Pancreas (tissue), 10 donors: ENCODE results near the gene CD244. TPM values are rescaled to one million over a fixed set of nuclear protein-coding genes. Genes with fewer than 3 reads are reported as not detected.

Source experiments
- ATAC-seq, 4 donors: fragments of 200-7000 bp; cut with Tn5 transposase; one replicate each; pipeline versions ENCODE4 v1.8.0 to v1.9.1; 2020; ENCODE audit warnings: mild to moderate bottlenecking in 4 of 4, moderate library complexity in 4 of 4
- DNase-seq, 6 donors: peaks; one replicate each; pipeline ENCODE4 v3.0.0-alpha.2; 2020
- FAIRE-seq: peaks from 2 replicates; lab custom pipeline; 2012; peaks lifted over from hg19 to GRCh38; lab: Jason Lieb, UNC
- H3K27ac ChIP-seq, 4 donors: fragments of 200-600 bp; sonication (generic); 1 replicate in 3 of 4; 2 replicates in 1 of 4; pipeline versions ENCODE4 v1.5.0 to v1.8.0; 2020
- H3K27me3 ChIP-seq, 4 donors: fragments of 200-600 bp; one replicate each; pipeline ENCODE4 v1.8.0; 2021
- H3K36me3 ChIP-seq, 3 donors: fragments of 200-600 bp; sonication (generic) in 1 of 3; one replicate each; pipeline versions ENCODE4 v1.5.0 to v1.8.0; 2020 to 2021
- H3K4me1 ChIP-seq, 3 donors: fragments of 200-600 bp; one replicate each; pipeline ENCODE4 v1.8.0; 2021
- H3K4me3 ChIP-seq, 4 donors: fragments of 200-600 bp; sonication (generic) in 2 of 4; one replicate each; pipeline versions ENCODE4 v1.5.0 to v1.8.0; 2020 to 2021
- H3K9me3 ChIP-seq, 4 donors: fragments of 200-600 bp; one replicate each; pipeline ENCODE4 v1.8.0; 2021
- CTCF ChIP-seq, 4 donors: fragments of 200-600 bp; sonication (generic) in 3 of 4; IDR thresholded peaks; one replicate each; pipeline versions ENCODE4 v1.5.0 to v1.8.0; 2021; ENCODE audit warnings: antibody characterized with exemption in 4 of 4
- WGBS, 2 donors: extraction: QIAGEN DNeasy Blood & Tissue Kit; methylation state at CpG; one replicate each; pipeline ENCODE4 v1.1.7; 2013; 5-methylcytosine and 5-hydroxymethylcytosine counted together
- intact Hi-C, 3 donors: fragments of 100-400 bp; cut with DNase I; formaldehyde crosslinking; loops; one replicate each; pipeline versions ENCODE4 v1.11.1 to v1.14.2; 2022
- polyA plus RNA-seq, 2 donors: library from polyadenylated mRNA; stranded (reverse); fragments of 200-250 nt; gene quantifications; one replicate each; pipeline ENCODE4 v1.2.3, GENCODE V29; 2013
- total RNA-seq, 6 donors: library from RNA; stranded (reverse); fragmentation: NEBNext Ultra II Directional in 4 of 6; extraction: Animal tissue kit (Norgen Biotek cat#: 25700) in 4 of 6; gene quantifications; one replicate each; pipeline versions ENCODE4 v1.2.1 to v1.2.4, GENCODE V29; 2021 to 2023
- donor health status: healthy with polysubstance abuse.
- donor health status: DM: no; HTN: no; CAD: no; lungs with moderate emphysema.
- donor health status: DM: no; HTN: no; CAD: no.
- donor health status: control.
- donor health status: control.
- donor health status: Bipolar disorder and iron deficiency.
- donor health status: DM: yes; HTN: yes; CAD: no.
- donor health status: DM: no; HTN: no; CAD: no.
- donor health status: DM: no; HTN: no; CAD: no.
- donor health status: DM: yes; HTN: yes; CAD: no.

The CD244 gene
- total and polyA plus RNA-seq, 8 donors, result 0.06 to 0.79 (median 0.14) TPM; not detected in 2

- intact Hi-C loops, result no loop called here
- TF ChIP-seq CTCF (IDR thresholded peaks at IDR 0.05), result no peak
- Histone ChIP-seq H3K27me3 (peaks cover 0 to 4% (median 0%) of the 10 kb centered on the region in 4 donors), H3K27ac (no peak overlapping the region), H3K36me3 (no peaks in the 10 kb centered on the region), H3K4me1 (no peaks in the 10 kb centered on the region), H3K9me3 (no peaks in the 10 kb centered on the region), H3K4me3 (no peak overlapping the region)
- no peak for ATAC-seq
- no peak for FAIRE-seq
- no peak for DNase-seq
- WGBS, 2 donors, result 72 to 75% methylated on average over 3 of the region's 3 CpGs
Measured at GRCh38 chr1:160819186-160819585, 43.5 kb downstream of the CD244 start.

GRCh38 chr1:160818207-160818937 is 44.3 kb downstream of the CD244 start:
- Histone ChIP-seq H3K4me3 (no peak overlapping the region), H3K4me1 (no peaks in the 10 kb centered on the region), H3K27ac (no peak overlapping the region), H3K27me3 (peaks cover 0 to 4% (median 0%) of the 10 kb centered on the region in 4 donors), H3K36me3 (no peaks in the 10 kb centered on the region), H3K9me3 (no peaks in the 10 kb centered on the region)
- ATAC-seq, result no peak
- FAIRE-seq, result no peak
- no peak for DNase-seq
- intact Hi-C loops, result no loop called here
- WGBS, 2 donors, result 58 to 63% methylated on average over 9 of the region's 9 CpGs
- no peak for TF ChIP-seq CTCF (IDR thresholded peaks at IDR 0.05)

GRCh38 chr1:160814856-160815255 is 47.8 kb downstream of the CD244 start:
- FAIRE-seq (no peak), ATAC-seq (no peak), DNase-seq (no peak)
- intact Hi-C loops, result no loop called here
- H3K36me3 ChIP-seq, result no peaks in the 10 kb centered on the region
- no peaks in the 10 kb centered on the region for H3K4me1 ChIP-seq
- no peak overlapping the region for H3K4me3 ChIP-seq
- WGBS, 2 donors, result 87 to 93% methylated on average over 8 of the region's 8 CpGs
- no peak overlapping the region for H3K27ac ChIP-seq
- TF ChIP-seq CTCF (IDR thresholded peaks at IDR 0.05), result no peak
- H3K27me3 ChIP-seq, result peaks cover 0 to 4% (median 0%) of the 10 kb centered on the region in 4 donors
- H3K9me3 ChIP-seq, result no peaks in the 10 kb centered on the region

- Histone ChIP-seq H3K9me3 (no peaks in the 10 kb centered on the region), H3K36me3 (no peaks in the 10 kb centered on the region), H3K27ac (no peak overlapping the region), H3K27me3 (peaks cover 0 to 4% (median 0%) of the 10 kb centered on the region in 4 donors), H3K4me3 (no peak overlapping the region), H3K4me1 (no peaks in the 10 kb centered on the region)
- intact Hi-C loops, result no loop called here
- FAIRE-seq (no peak), ATAC-seq (no peak), DNase-seq (no peak)
- no peak for TF ChIP-seq CTCF (IDR thresholded peaks at IDR 0.05)
- 81 to 85% methylated on average over 6 of the region's 6 CpGs for WGBS, 2 donors
Measured at GRCh38 chr1:160814316-160814715, 48.4 kb downstream of the CD244 start.

GRCh38 chr1:160813215-160813614 is 49.5 kb downstream of the CD244 start:
- intact Hi-C loops, result no loop called here
- 64 to 66% methylated on average over 7 of the region's 7 CpGs for WGBS, 2 donors
- no peak for FAIRE-seq

More at GRCh38 chr1:160813215-160813614, 49.5 kb downstream of the CD244 start:
- Histone ChIP-seq H3K4me3 (no peak overlapping the region), H3K4me1 (no peaks in the 10 kb centered on the region), H3K27ac (no peak overlapping the region), H3K27me3 (peaks cover 0 to 4% (median 0%) of the 10 kb centered on the region in 4 donors), H3K36me3 (no peaks in the 10 kb centered on the region), H3K9me3 (no peaks in the 10 kb centered on the region)
- TF ChIP-seq CTCF (IDR thresholded peaks at IDR 0.05), result no peak
- no peak for DNase-seq
- peak in 1 of 4 donors; percentile 58 for ATAC-seq
